GM23338 (cell line): ENCODE data around the gene SPSB4. TPM values are rescaled to one million over a fixed set of nuclear protein-coding genes. Genes with fewer than 3 reads are reported as not detected.

ENCODE experiments used
- ATAC-seq: fragments of 200-7000 bp; cut with Tn5 transposase; 3 replicates; pipeline ENCODE4 v1.9.1; 2020
- DNase-seq: peaks from one replicate; pipeline ENCODE4 v3.0.0-alpha.2; 2015; ENCODE audit warnings: low spot score
- H2AFZ ChIP-seq: fragments of 200-600 bp; sonication (generic); 2 replicates; pipeline ENCODE4 v1.8.0; 2016; ENCODE audit warnings: antibody characterized with exemption, mild to moderate bottlenecking, moderate library complexity
- H3F3A ChIP-seq: fragments of 200-600 bp; sonication (generic); replicated peaks from 2 replicates; pipeline ENCODE4 v1.8.0; 2017; ENCODE audit warnings: antibody characterized with exemption, mixed run types, low read depth
- H3K27ac ChIP-seq: fragments of 200-600 bp; sonication (generic); 2 replicates; pipeline ENCODE4 v1.6.1; 2016; ENCODE audit warnings: low read depth
- H3K27me3 ChIP-seq: fragments of 200-600 bp; sonication (generic); 2 replicates; pipeline ENCODE4 v1.8.0; 2016; ENCODE audit warnings: mild to moderate bottlenecking, mixed run types, moderate library complexity; ENCODE audit not compliant: insufficient read depth
- H3K36me3 ChIP-seq: fragments of 200-600 bp; sonication (generic); 2 replicates; pipeline ENCODE4 v1.8.0; 2016; ENCODE audit warnings: mild to moderate bottlenecking; ENCODE audit not compliant: insufficient read depth
- H3K4me1 ChIP-seq: fragments of 200-600 bp; sonication (generic); 2 replicates; pipeline ENCODE4 v1.8.0; 2016; ENCODE audit warnings: mild to moderate bottlenecking, moderate library complexity; ENCODE audit not compliant: insufficient read depth
- H3K4me2 ChIP-seq: fragments of 200-600 bp; sonication (generic); 2 replicates; pipeline ENCODE4 v1.7.1; 2017; ENCODE audit warnings: mixed run types
- H3K4me3 ChIP-seq: fragments of 200-600 bp; sonication (generic); 2 replicates; pipeline ENCODE4 v1.6.1; 2016; ENCODE audit warnings: mixed run types
- H3K79me2 ChIP-seq: fragments of 200-600 bp; sonication (generic); replicated peaks from 2 replicates; pipeline ENCODE4 v1.8.0; 2017; ENCODE audit warnings: mild to moderate bottlenecking; ENCODE audit not compliant: insufficient read depth
- H3K9me2 ChIP-seq: fragments of 200-600 bp; sonication (generic); 2 replicates; pipeline ENCODE4 v1.8.0; 2017; ENCODE audit not compliant: insufficient read depth
- H4K20me1 ChIP-seq: fragments of 200-600 bp; sonication (generic); replicated peaks from 2 replicates; pipeline ENCODE4 v1.8.0; 2017; ENCODE audit warnings: mild to moderate bottlenecking; ENCODE audit not compliant: insufficient read depth
- H3K27ac Mint-ChIP-seq: 2 replicates; pipeline ENCODE4 v1.8.0; 2020; ENCODE audit warnings: inconsistent platforms, mild to moderate bottlenecking, moderate library complexity, mixed read lengths
- H3K27me3 Mint-ChIP-seq: 3 replicates; pipeline ENCODE4 v1.8.0; 2022; ENCODE audit warnings: low read depth, mild to moderate bottlenecking, moderate library complexity, mixed read lengths, inconsistent platforms; ENCODE audit not compliant: insufficient read depth, poor library complexity
- H3K36me3 Mint-ChIP-seq: 3 replicates; pipeline ENCODE4 v1.8.0; 2021; ENCODE audit warnings: low read depth, mild to moderate bottlenecking, inconsistent platforms, moderate library complexity, mixed read lengths
- H3K4me1 Mint-ChIP-seq: 3 replicates; pipeline ENCODE4 v1.8.0; 2020; ENCODE audit warnings: mild to moderate bottlenecking, inconsistent platforms, mixed read lengths
- H3K4me3 Mint-ChIP-seq: 3 replicates; pipeline ENCODE4 v1.8.0; 2021; ENCODE audit warnings: moderate library complexity, mild to moderate bottlenecking, inconsistent platforms, mixed read lengths
- H3K9me3 Mint-ChIP-seq: 3 replicates; pipeline ENCODE4 v1.8.0; 2020; ENCODE audit warnings: moderate library complexity, mild to moderate bottlenecking, inconsistent platforms, mixed read lengths
- CREB1 ChIP-seq: fragments of 250-450 bp; sonication (Bioruptor Pico); IDR thresholded peaks from 2 replicates; pipeline ENCODE4 v1.5.0; 2020; ENCODE audit warnings: low read depth, mild to moderate bottlenecking, moderate library complexity
- EZH2 ChIP-seq: fragments of 200-600 bp; sonication (generic); IDR thresholded peaks from one replicate; pipeline ENCODE4 v1.8.0; 2017; ENCODE audit warnings: antibody characterized with exemption, mild to moderate bottlenecking, low read depth; ENCODE audit not compliant: unreplicated experiment
- EZH2phosphoT487 ChIP-seq: fragments of 200-600 bp; sonication (generic); IDR thresholded peaks from one replicate; pipeline ENCODE4 v1.8.1; 2018; ENCODE audit warnings: antibody characterized with exemption; ENCODE audit not compliant: unreplicated experiment
- POLR2AphosphoS5 ChIP-seq: IDR thresholded peaks from 2 replicates; pipeline ENCODE4 v1.6.1; 2016; ENCODE audit warnings: antibody characterized with exemption, low read depth
- STAT1 ChIP-seq: IDR thresholded peaks from one replicate; pipeline ENCODE4 v1.6.1; 2016; ENCODE audit warnings: antibody characterized with exemption; ENCODE audit not compliant: unreplicated experiment
- ZNF114 ChIP-seq: fragments of 250-450 bp; sonication (Bioruptor Pico); IDR thresholded peaks from 2 replicates; pipeline ENCODE4 v1.5.0; 2020; ENCODE audit warnings: mild to moderate bottlenecking, moderate library complexity
- ZNF331 ChIP-seq: fragments of 250-450 bp; sonication (Bioruptor Pico); IDR thresholded peaks from 2 replicates; pipeline ENCODE4 v1.5.0; 2020; ENCODE audit warnings: low read depth, mild to moderate bottlenecking, moderate library complexity
- polyA plus RNA-seq: library from polyadenylated mRNA; unstranded; fragments of >200 nt; fragmentation: Nextera tagmentation; extraction: Ambion mirVana; gene quantifications from 2 replicates; pipeline ENCODE4 v1.2.1, GENCODE V29; 2016
- total RNA-seq: library from RNA; depleted of rRNA; stranded (reverse); fragments of >200 nt; shearing (Covaris generic); gene quantifications from 2 replicates; pipeline ENCODE4 v1.2.3, GENCODE V29; 2014
- TF ChIP-seq, protein P1 (sequence below), 2 experiments: fragments of 200-600 bp in 1 of 2; sonication (generic) in 1 of 2; conservative IDR thresholded peaks; 2 replicates each; pipeline versions ENCODE4 v1.5.1 to v1.6.1; 2016 to 2017; ENCODE audit warnings: antibody characterized with exemption in 2 of 2, low read depth in 2 of 2, mild to moderate bottlenecking in 2 of 2, moderate library complexity in 1 of 2
- TF ChIP-seq, protein P2 (sequence below): IDR thresholded peaks from one replicate; pipeline ENCODE4 v1.6.1; 2018; ENCODE audit warnings: antibody characterized with exemption; ENCODE audit not compliant: unreplicated experiment
- TF ChIP-seq, protein P3 (sequence below): IDR thresholded peaks from 2 replicates; pipeline ENCODE4 v1.6.1; 2016; ENCODE audit warnings: antibody characterized with exemption
- TF ChIP-seq, protein P4 (sequence below): fragments of 250-450 bp; sonication (Bioruptor Pico); IDR thresholded peaks from 2 replicates; pipeline ENCODE4 v1.5.0; 2020; ENCODE audit warnings: mild to moderate bottlenecking, moderate library complexity

The SPSB4 gene
- total and polyA plus RNA-seq, 2 experiments from 2014 or later: 6.7 to 25.9 TPM

DNA sequence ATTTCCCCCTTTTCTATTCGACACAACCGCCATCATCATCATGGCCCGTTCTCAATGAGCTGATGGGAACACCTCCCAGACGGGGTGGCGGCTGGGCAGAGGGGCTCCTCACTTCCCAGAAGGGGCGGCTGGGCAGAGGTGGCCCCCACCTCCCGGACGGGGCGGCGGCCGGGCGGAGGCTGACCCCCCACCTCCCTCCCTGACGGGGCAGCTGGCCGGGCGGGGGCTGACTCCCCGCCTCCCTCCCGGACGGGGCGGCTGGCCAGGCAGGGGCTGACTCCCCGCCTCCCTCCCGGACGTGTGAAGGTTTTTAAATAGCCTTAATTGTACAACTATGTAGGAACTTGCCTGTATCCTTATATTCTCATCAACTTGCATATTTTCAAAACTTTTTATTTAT is 20.9 kb upstream of the SPSB4 start:
- Histone ChIP-seq H3K27ac (no peak overlapping the region), H3K4me2 (no peak overlapping the region), H3K4me1 (no peaks in the 10 kb centered on the region), H4K20me1 (no peaks in the 10 kb centered on the region), H3K4me3 (no peak overlapping the region), H3K79me2 (no peaks in the 10 kb centered on the region), H3K9me2 (no peaks in the 10 kb centered on the region), H3K27me3 (no peaks in the 10 kb centered on the region), H3F3A (no peaks in the 10 kb centered on the region), H3K36me3 (peaks cover 4% of the 10 kb centered on the region; the same call in 1 of the 2 replicates), H2AFZ (no peak overlapping the region)
- no peak overlapping the region for H3K4me3 Mint-ChIP-seq
- no peaks in the 10 kb centered on the region for H3K27me3 Mint-ChIP-seq
- peaks cover 5% of the 10 kb centered on the region; the same call in 2 of the 3 replicates for H3K9me3 Mint-ChIP-seq
- ATAC-seq (no peak), DNase-seq (no peak)
- H3K4me1 Mint-ChIP-seq: peaks cover 5% of the 10 kb centered on the region; the same call in 2 of the 3 replicates
- H3K27ac Mint-ChIP-seq: no peak overlapping the region
- TF ChIP-seq ZNF331 (CRISPR knock-in tag) (no peak), CREB1 (CRISPR knock-in tag) (no peak), STAT1 (no peak), EZH2phosphoT487 (no peak), EZH2 (no peak), POLR2AphosphoS5 (no peak), ZNF114 (no peak)
- TF ChIP-seq, protein P1, sequence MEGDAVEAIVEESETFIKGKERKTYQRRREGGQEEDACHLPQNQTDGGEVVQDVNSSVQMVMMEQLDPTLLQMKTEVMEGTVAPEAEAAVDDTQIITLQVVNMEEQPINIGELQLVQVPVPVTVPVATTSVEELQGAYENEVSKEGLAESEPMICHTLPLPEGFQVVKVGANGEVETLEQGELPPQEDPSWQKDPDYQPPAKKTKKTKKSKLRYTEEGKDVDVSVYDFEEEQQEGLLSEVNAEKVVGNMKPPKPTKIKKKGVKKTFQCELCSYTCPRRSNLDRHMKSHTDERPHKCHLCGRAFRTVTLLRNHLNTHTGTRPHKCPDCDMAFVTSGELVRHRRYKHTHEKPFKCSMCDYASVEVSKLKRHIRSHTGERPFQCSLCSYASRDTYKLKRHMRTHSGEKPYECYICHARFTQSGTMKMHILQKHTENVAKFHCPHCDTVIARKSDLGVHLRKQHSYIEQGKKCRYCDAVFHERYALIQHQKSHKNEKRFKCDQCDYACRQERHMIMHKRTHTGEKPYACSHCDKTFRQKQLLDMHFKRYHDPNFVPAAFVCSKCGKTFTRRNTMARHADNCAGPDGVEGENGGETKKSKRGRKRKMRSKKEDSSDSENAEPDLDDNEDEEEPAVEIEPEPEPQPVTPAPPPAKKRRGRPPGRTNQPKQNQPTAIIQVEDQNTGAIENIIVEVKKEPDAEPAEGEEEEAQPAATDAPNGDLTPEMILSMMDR (conservative IDR thresholded peaks at IDR 0.05; ENCODE audit: low read depth in 2 of 2): no peak
- TF ChIP-seq, protein P2, sequence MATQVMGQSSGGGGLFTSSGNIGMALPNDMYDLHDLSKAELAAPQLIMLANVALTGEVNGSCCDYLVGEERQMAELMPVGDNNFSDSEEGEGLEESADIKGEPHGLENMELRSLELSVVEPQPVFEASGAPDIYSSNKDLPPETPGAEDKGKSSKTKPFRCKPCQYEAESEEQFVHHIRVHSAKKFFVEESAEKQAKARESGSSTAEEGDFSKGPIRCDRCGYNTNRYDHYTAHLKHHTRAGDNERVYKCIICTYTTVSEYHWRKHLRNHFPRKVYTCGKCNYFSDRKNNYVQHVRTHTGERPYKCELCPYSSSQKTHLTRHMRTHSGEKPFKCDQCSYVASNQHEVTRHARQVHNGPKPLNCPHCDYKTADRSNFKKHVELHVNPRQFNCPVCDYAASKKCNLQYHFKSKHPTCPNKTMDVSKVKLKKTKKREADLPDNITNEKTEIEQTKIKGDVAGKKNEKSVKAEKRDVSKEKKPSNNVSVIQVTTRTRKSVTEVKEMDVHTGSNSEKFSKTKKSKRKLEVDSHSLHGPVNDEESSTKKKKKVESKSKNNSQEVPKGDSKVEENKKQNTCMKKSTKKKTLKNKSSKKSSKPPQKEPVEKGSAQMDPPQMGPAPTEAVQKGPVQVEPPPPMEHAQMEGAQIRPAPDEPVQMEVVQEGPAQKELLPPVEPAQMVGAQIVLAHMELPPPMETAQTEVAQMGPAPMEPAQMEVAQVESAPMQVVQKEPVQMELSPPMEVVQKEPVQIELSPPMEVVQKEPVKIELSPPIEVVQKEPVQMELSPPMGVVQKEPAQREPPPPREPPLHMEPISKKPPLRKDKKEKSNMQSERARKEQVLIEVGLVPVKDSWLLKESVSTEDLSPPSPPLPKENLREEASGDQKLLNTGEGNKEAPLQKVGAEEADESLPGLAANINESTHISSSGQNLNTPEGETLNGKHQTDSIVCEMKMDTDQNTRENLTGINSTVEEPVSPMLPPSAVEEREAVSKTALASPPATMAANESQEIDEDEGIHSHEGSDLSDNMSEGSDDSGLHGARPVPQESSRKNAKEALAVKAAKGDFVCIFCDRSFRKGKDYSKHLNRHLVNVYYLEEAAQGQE: no peak
- TF ChIP-seq, protein P3, sequence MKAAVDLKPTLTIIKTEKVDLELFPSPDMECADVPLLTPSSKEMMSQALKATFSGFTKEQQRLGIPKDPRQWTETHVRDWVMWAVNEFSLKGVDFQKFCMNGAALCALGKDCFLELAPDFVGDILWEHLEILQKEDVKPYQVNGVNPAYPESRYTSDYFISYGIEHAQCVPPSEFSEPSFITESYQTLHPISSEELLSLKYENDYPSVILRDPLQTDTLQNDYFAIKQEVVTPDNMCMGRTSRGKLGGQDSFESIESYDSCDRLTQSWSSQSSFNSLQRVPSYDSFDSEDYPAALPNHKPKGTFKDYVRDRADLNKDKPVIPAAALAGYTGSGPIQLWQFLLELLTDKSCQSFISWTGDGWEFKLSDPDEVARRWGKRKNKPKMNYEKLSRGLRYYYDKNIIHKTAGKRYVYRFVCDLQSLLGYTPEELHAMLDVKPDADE: no peak
- TF ChIP-seq, protein P4, sequence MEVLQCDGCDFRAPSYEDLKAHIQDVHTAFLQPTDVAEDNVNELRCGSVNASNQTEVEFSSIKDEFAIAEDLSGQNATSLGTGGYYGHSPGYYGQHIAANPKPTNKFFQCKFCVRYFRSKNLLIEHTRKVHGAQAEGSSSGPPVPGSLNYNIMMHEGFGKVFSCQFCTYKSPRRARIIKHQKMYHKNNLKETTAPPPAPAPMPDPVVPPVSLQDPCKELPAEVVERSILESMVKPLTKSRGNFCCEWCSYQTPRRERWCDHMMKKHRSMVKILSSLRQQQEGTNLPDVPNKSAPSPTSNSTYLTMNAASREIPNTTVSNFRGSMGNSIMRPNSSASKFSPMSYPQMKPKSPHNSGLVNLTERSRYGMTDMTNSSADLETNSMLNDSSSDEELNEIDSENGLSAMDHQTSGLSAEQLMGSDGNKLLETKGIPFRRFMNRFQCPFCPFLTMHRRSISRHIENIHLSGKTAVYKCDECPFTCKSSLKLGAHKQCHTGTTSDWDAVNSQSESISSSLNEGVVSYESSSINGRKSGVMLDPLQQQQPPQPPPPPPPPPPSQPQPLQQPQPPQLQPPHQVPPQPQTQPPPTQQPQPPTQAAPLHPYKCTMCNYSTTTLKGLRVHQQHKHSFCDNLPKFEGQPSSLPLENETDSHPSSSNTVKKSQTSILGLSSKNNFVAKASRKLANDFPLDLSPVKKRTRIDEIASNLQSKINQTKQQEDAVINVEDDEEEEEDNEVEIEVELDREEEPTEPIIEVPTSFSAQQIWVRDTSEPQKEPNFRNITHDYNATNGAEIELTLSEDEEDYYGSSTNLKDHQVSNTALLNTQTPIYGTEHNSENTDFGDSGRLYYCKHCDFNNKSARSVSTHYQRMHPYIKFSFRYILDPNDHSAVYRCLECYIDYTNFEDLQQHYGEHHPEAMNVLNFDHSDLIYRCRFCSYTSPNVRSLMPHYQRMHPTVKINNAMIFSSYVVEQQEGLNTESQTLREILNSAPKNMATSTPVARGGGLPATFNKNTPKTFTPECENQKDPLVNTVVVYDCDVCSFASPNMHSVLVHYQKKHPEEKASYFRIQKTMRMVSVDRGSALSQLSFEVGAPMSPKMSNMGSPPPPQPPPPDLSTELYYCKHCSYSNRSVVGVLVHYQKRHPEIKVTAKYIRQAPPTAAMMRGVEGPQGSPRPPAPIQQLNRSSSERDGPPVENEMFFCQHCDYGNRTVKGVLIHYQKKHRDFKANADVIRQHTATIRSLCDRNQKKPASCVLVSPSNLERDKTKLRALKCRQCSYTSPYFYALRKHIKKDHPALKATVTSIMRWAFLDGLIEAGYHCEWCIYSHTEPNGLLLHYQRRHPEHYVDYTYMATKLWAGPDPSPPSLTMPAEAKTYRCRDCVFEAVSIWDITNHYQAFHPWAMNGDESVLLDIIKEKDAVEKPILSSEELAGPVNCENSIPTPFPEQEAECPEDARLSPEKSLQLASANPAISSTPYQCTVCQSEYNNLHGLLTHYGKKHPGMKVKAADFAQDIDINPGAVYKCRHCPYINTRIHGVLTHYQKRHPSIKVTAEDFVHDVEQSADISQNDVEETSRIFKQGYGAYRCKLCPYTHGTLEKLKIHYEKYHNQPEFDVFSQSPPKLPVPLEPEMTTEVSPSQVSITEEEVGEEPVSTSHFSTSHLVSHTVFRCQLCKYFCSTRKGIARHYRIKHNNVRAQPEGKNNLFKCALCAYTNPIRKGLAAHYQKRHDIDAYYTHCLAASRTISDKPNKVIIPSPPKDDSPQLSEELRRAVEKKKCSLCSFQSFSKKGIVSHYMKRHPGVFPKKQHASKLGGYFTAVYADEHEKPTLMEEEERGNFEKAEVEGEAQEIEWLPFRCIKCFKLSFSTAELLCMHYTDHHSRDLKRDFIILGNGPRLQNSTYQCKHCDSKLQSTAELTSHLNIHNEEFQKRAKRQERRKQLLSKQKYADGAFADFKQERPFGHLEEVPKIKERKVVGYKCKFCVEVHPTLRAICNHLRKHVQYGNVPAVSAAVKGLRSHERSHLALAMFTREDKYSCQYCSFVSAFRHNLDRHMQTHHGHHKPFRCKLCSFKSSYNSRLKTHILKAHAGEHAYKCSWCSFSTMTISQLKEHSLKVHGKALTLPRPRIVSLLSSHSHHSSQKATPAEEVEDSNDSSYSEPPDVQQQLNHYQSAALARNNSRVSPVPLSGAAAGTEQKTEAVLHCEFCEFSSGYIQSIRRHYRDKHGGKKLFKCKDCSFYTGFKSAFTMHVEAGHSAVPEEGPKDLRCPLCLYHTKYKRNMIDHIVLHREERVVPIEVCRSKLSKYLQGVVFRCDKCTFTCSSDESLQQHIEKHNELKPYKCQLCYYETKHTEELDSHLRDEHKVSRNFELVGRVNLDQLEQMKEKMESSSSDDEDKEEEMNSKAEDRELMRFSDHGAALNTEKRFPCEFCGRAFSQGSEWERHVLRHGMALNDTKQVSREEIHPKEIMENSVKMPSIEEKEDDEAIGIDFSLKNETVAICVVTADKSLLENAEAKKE (CRISPR knock-in tag): no peak
- H3K36me3 Mint-ChIP-seq: peaks cover 4% of the 10 kb centered on the region; the same call in 1 of the 3 replicates
